ENCODE results near the gene TSPAN9.
A peak's percentile ranks its signal among the peaks of the same experiment; 100 is the strongest.

The TSPAN9 gene

GRCh38 chr12:3040663-3041544, 36.3 kb upstream of the TSPAN9 start:
- Histone ChIP-seq H4K20me1 (ENCODE audit: low read depth, low read length) (no peaks in the 10 kb centered on the region), H3K9ac (ENCODE audit: low read length) (no peak overlapping the region), H3K79me2 (ENCODE audit: insufficient read depth, low read length) (no peaks in the 10 kb centered on the region), H3K4me2 (ENCODE audit: low read depth, low read length, poor library complexity, severe bottlenecking) (no peak overlapping the region), H3K27me3 (ENCODE audit: low read length) (no peaks in the 10 kb centered on the region), H3K36me3 (ENCODE audit: low read length) (no peaks in the 10 kb centered on the region), H3K9me3 (ENCODE audit: insufficient read depth, low read length) (no peaks in the 10 kb centered on the region), H3K9me2 (replicated peaks; ENCODE audit: insufficient read depth, low read length) (no peaks in the 10 kb centered on the region), H3F3A (ENCODE audit: insufficient read depth) (no peaks in the 10 kb centered on the region), H3K4me3 (ENCODE audit: insufficient read depth, low read length, poor library complexity, severe bottlenecking) (no peak overlapping the region), H3K27ac (ENCODE audit: low read depth, low read length) (no peak overlapping the region), H2AFZ (ENCODE audit: low read depth, low read length, severe bottlenecking) (no peak overlapping the region)
- TF ChIP-seq, protein P1, sequence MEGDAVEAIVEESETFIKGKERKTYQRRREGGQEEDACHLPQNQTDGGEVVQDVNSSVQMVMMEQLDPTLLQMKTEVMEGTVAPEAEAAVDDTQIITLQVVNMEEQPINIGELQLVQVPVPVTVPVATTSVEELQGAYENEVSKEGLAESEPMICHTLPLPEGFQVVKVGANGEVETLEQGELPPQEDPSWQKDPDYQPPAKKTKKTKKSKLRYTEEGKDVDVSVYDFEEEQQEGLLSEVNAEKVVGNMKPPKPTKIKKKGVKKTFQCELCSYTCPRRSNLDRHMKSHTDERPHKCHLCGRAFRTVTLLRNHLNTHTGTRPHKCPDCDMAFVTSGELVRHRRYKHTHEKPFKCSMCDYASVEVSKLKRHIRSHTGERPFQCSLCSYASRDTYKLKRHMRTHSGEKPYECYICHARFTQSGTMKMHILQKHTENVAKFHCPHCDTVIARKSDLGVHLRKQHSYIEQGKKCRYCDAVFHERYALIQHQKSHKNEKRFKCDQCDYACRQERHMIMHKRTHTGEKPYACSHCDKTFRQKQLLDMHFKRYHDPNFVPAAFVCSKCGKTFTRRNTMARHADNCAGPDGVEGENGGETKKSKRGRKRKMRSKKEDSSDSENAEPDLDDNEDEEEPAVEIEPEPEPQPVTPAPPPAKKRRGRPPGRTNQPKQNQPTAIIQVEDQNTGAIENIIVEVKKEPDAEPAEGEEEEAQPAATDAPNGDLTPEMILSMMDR (IDR thresholded peaks at IDR 0.05; ENCODE audit: insufficient read depth, low read length, poor library complexity, severe bottlenecking), result no peak
- no peak for TF ChIP-seq EZH2phosphoT487 (conservative IDR thresholded peaks at IDR 0.05; ENCODE audit: low read length)

- Histone ChIP-seq H2AFZ (ENCODE audit: low read depth, low read length, severe bottlenecking) (no peak overlapping the region), H3K9me2 (replicated peaks; ENCODE audit: insufficient read depth, low read length) (no peaks in the 10 kb centered on the region), H3K4me3 (ENCODE audit: insufficient read depth, low read length, poor library complexity, severe bottlenecking) (no peak overlapping the region), H4K20me1 (ENCODE audit: low read depth, low read length) (no peaks in the 10 kb centered on the region), H3K79me2 (ENCODE audit: insufficient read depth, low read length) (no peaks in the 10 kb centered on the region), H3K4me2 (ENCODE audit: low read depth, low read length, poor library complexity, severe bottlenecking) (peak overlapping the region; percentile 11), H3K9me3 (ENCODE audit: insufficient read depth, low read length) (no peaks in the 10 kb centered on the region), H3F3A (ENCODE audit: insufficient read depth) (no peaks in the 10 kb centered on the region), H3K36me3 (ENCODE audit: low read length) (no peaks in the 10 kb centered on the region), H3K27me3 (ENCODE audit: low read length) (no peaks in the 10 kb centered on the region), H3K27ac (ENCODE audit: low read depth, low read length) (peak overlapping the region; percentile 22; the same call in 1 of the 2 replicates), H3K9ac (ENCODE audit: low read length) (no peak overlapping the region)
- TF ChIP-seq, protein P1 (IDR thresholded peaks at IDR 0.05; ENCODE audit: insufficient read depth, low read length, poor library complexity, severe bottlenecking), result peak; percentile 70
- TF ChIP-seq EZH2phosphoT487 (conservative IDR thresholded peaks at IDR 0.05; ENCODE audit: low read length), result no peak
These were observed 35.5 kb upstream of the TSPAN9 start for GRCh38 chr12:3041558-3042164.

- H2AFZ ChIP-seq (ENCODE audit: low read depth, low read length, severe bottlenecking), result no peak overlapping the region
- H3K9ac ChIP-seq (ENCODE audit: low read length), result no peak overlapping the region
- H3F3A ChIP-seq (ENCODE audit: insufficient read depth), result no peaks in the 10 kb centered on the region
- H3K4me2 ChIP-seq (ENCODE audit: low read depth, low read length, poor library complexity, severe bottlenecking), result peak overlapping the region; percentile 11
- H3K9me3 ChIP-seq (ENCODE audit: insufficient read depth, low read length), result no peaks in the 10 kb centered on the region
- no peak for TF ChIP-seq EZH2phosphoT487 (conservative IDR thresholded peaks at IDR 0.05; ENCODE audit: low read length)
- TF ChIP-seq, protein P1 (IDR thresholded peaks at IDR 0.05; ENCODE audit: insufficient read depth, low read length, poor library complexity, severe bottlenecking), result no peak
- H3K27me3 ChIP-seq (ENCODE audit: low read length), result no peaks in the 10 kb centered on the region
- no peaks in the 10 kb centered on the region for H3K36me3 ChIP-seq (ENCODE audit: low read length)
- H3K4me3 ChIP-seq (ENCODE audit: insufficient read depth, low read length, poor library complexity, severe bottlenecking), result no peak overlapping the region
- H3K27ac ChIP-seq (ENCODE audit: low read depth, low read length), result peak overlapping the region; percentile 22; the same call in 1 of the 2 replicates
- H3K9me2 ChIP-seq (replicated peaks; ENCODE audit: insufficient read depth, low read length), result no peaks in the 10 kb centered on the region
- no peaks in the 10 kb centered on the region for H4K20me1 ChIP-seq (ENCODE audit: low read depth, low read length)
- H3K79me2 ChIP-seq (ENCODE audit: insufficient read depth, low read length), result no peaks in the 10 kb centered on the region
These were observed 34.8 kb upstream of the TSPAN9 start for GRCh38 chr12:3042394-3042793.

All from SU-DHL-6 (cell line).